Osteoblast (primary cell): ENCODE measurements around the gene DEPDC1. TPM values are rescaled to one million over a fixed set of nuclear protein-coding genes. Genes with fewer than 3 reads are reported as not detected.

ENCODE experiments used
- DNase-seq: peaks from one replicate; pipeline ENCODE4 v3.0.0; 2011; ENCODE audit warnings: low spot score, mixed read lengths; ENCODE audit not compliant: insufficient read length; ENCODE audit errors: missing footprints
- H2AFZ ChIP-seq: 2 replicates; pipeline ENCODE4 v1.6.0; 2011; ENCODE audit warnings: mild to moderate bottlenecking, low read length
- H3K27ac ChIP-seq: 2 replicates; pipeline ENCODE4 v1.5.1; 2011; ENCODE audit warnings: mild to moderate bottlenecking, low read depth, low read length, moderate library complexity
- H3K27me3 ChIP-seq: 2 replicates; pipeline ENCODE4 v1.6.0; 2012; ENCODE audit warnings: mild to moderate bottlenecking, control low read depth, inconsistent platforms, low read length, moderate library complexity; ENCODE audit not compliant: insufficient read depth
- H3K36me3 ChIP-seq: 2 replicates; pipeline ENCODE4 v1.5.1; 2011; ENCODE audit warnings: mild to moderate bottlenecking, low read length, control low read depth, moderate library complexity; ENCODE audit not compliant: insufficient read depth
- H3K4me1 ChIP-seq: 2 replicates; pipeline ENCODE4 v1.5.1; 2011; ENCODE audit warnings: mild to moderate bottlenecking, low read length, control low read depth, moderate library complexity; ENCODE audit not compliant: insufficient read depth
- H3K4me2 ChIP-seq: 2 replicates; pipeline ENCODE4 v1.6.0; 2011; ENCODE audit warnings: mild to moderate bottlenecking, low read length; ENCODE audit not compliant: insufficient read depth
- H3K4me3 ChIP-seq: fragments of 200-600 bp; sonication (generic); 3 replicates; pipeline ENCODE4 v1.5.1; 2012; ENCODE audit warnings: mild to moderate bottlenecking, low read length, inconsistent platforms; ENCODE audit not compliant: insufficient read depth
- H3K79me2 ChIP-seq: 2 replicates; pipeline ENCODE4 v1.6.0; 2012; ENCODE audit warnings: mild to moderate bottlenecking, low read length, control low read depth, inconsistent platforms; ENCODE audit not compliant: insufficient read depth
- H3K9me3 ChIP-seq: 2 replicates; pipeline ENCODE4 v1.5.1; 2011; ENCODE audit warnings: low read depth, low read length, control low read depth
- H4K20me1 ChIP-seq: 2 replicates; pipeline ENCODE4 v1.6.0; 2012; ENCODE audit warnings: mild to moderate bottlenecking, low read length, control low read depth; ENCODE audit not compliant: insufficient read depth
- total RNA-seq: library from RNA; depleted of rRNA; stranded (reverse); fragments of >200 nt; gene quantifications from 2 replicates; pipeline ENCODE4 v1.2.3, GENCODE V29; 2012
- TF ChIP-seq, protein P1 (sequence below): IDR thresholded peaks from 2 replicates; pipeline ENCODE4 v1.5.1; 2011; ENCODE audit warnings: mild to moderate bottlenecking, low read depth, low read length, moderate library complexity; ENCODE audit errors: extremely low read depth

The DEPDC1 gene
- total RNA-seq, 1 donor: 1.4 TPM

DNA sequence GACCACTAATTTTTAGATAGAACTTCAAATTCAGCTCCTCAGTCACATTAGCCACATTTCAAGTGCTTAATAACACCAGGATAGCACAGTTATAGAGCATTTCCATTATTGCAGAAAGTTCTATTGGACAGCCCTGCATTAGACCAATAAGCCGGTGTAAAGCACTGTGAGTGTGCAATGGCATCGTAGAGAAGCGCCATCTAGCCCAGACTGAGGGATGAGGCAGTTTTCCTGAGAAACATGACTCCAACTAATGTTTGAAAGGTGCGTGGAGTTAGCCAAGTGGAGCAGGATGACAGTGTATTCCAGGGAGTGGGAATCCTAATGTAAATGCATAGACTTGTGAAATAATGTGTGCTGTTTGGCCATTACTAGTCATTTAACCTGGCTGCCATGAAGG, 54.9 kb downstream of the DEPDC1 start:
- H2AFZ ChIP-seq: peak overlapping the region; percentile 11
- no peaks in the 10 kb centered on the region for H3K4me1 ChIP-seq

DNA sequence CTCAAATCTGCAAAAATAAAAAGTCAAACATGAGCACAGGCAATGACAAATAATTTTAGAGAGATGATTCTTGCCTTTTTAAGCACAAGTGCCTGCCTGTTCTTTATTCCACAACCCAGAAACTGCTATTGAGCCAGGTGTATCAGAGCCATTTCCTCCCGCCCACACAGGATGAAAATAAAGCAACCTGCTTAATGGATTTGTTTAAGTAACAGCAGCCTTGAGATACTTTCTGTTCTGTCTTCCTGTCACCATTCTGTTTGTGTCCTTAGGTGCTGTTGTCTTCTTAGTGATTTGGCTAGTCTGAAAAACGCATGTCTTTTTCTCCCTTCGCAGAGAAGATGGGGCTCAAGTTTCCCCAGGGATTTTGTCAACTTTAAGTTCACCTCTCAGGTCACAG, 58.6 kb downstream of the DEPDC1 start:
- Histone ChIP-seq H3K27me3 (peaks cover 32% of the 10 kb centered on the region), H3K4me1 (no peaks in the 10 kb centered on the region), H3K36me3 (no peaks in the 10 kb centered on the region), H3K79me2 (no peaks in the 10 kb centered on the region), H3K27ac (no peak overlapping the region), H3K9me3 (no peaks in the 10 kb centered on the region), H3K4me3 (no peak overlapping the region), H4K20me1 (no peaks in the 10 kb centered on the region), H2AFZ (no peak overlapping the region), H3K4me2 (no peak overlapping the region)
- DNase-seq: no peak
- TF ChIP-seq, protein P1, sequence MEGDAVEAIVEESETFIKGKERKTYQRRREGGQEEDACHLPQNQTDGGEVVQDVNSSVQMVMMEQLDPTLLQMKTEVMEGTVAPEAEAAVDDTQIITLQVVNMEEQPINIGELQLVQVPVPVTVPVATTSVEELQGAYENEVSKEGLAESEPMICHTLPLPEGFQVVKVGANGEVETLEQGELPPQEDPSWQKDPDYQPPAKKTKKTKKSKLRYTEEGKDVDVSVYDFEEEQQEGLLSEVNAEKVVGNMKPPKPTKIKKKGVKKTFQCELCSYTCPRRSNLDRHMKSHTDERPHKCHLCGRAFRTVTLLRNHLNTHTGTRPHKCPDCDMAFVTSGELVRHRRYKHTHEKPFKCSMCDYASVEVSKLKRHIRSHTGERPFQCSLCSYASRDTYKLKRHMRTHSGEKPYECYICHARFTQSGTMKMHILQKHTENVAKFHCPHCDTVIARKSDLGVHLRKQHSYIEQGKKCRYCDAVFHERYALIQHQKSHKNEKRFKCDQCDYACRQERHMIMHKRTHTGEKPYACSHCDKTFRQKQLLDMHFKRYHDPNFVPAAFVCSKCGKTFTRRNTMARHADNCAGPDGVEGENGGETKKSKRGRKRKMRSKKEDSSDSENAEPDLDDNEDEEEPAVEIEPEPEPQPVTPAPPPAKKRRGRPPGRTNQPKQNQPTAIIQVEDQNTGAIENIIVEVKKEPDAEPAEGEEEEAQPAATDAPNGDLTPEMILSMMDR: no peak

More for the DNA sequence above, 54.9 kb downstream of the DEPDC1 start:
- H3K4me3 ChIP-seq: no peak overlapping the region
- H3K4me2 ChIP-seq: no peak overlapping the region
- no peaks in the 10 kb centered on the region for H3K9me3 ChIP-seq
- H3K79me2 ChIP-seq: no peaks in the 10 kb centered on the region
- H4K20me1 ChIP-seq: no peaks in the 10 kb centered on the region
- H3K36me3 ChIP-seq: no peaks in the 10 kb centered on the region
- no peak overlapping the region for H3K27ac ChIP-seq
- peaks cover 24% of the 10 kb centered on the region for H3K27me3 ChIP-seq
- DNase-seq: no peak
- TF ChIP-seq, protein P1: no peak

DNA sequence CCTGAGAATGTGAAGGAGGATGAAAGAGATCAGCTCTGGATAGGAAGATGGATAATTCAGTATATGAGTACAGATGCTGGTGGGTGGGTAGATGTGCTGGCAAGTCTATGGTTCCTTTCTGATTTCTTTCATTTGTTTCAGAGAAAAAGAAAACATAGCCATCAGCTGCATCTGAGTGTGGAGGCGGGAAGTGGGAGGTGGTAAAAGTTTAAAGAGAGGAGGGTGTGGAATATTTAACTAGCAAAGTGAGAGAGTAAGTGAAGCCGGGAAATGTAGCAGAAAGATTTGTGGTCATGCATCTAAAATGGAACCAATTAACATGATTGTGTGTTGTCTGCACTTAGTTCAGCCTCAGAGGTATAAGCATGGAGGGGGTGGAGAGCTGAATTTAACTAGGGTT, 63.5 kb downstream of the DEPDC1 start:
- Histone ChIP-seq H3K79me2 (no peaks in the 10 kb centered on the region), H3K4me2 (no peak overlapping the region), H4K20me1 (no peaks in the 10 kb centered on the region), H3K4me3 (no peak overlapping the region), H2AFZ (no peak overlapping the region), H3K36me3 (no peaks in the 10 kb centered on the region), H3K4me1 (no peaks in the 10 kb centered on the region), H3K9me3 (no peaks in the 10 kb centered on the region), H3K27me3 (peaks cover 24% of the 10 kb centered on the region), H3K27ac (no peak overlapping the region)
- no peak for DNase-seq
- TF ChIP-seq, protein P1: no peak

DNA sequence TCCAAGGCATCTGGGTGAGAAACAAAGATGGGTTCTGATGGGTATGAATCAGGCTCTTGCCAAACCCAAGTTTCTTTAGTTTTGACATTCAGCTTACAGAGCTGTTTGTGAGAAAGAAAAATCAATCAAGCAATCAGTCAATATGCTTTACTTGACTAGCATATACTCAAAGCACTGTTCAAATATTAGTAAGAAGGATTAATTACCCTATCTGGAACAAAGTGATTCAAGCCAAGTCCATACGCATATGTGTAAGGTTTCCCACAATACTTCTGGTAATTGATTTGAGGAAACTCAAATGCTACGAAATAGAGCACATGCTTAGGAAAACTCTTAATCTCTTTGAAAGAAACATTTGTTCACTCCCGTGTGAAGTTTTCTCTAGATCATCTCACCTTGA, 65.8 kb downstream of the DEPDC1 start:
- TF ChIP-seq, protein P1: no peak
- no peak overlapping the region for H2AFZ ChIP-seq
- H3K36me3 ChIP-seq: no peaks in the 10 kb centered on the region
- H3K27ac ChIP-seq: no peak overlapping the region
- H3K27me3 ChIP-seq: peaks cover 16% of the 10 kb centered on the region
- H3K79me2 ChIP-seq: no peaks in the 10 kb centered on the region
- no peaks in the 10 kb centered on the region for H4K20me1 ChIP-seq
- H3K4me2 ChIP-seq: no peak overlapping the region
- no peak for DNase-seq
- no peak overlapping the region for H3K4me3 ChIP-seq
- no peaks in the 10 kb centered on the region for H3K4me1 ChIP-seq
- no peaks in the 10 kb centered on the region for H3K9me3 ChIP-seq
